ENCODE measurements around the gene GTF3C1.

GTF3C1 gene

DNA sequence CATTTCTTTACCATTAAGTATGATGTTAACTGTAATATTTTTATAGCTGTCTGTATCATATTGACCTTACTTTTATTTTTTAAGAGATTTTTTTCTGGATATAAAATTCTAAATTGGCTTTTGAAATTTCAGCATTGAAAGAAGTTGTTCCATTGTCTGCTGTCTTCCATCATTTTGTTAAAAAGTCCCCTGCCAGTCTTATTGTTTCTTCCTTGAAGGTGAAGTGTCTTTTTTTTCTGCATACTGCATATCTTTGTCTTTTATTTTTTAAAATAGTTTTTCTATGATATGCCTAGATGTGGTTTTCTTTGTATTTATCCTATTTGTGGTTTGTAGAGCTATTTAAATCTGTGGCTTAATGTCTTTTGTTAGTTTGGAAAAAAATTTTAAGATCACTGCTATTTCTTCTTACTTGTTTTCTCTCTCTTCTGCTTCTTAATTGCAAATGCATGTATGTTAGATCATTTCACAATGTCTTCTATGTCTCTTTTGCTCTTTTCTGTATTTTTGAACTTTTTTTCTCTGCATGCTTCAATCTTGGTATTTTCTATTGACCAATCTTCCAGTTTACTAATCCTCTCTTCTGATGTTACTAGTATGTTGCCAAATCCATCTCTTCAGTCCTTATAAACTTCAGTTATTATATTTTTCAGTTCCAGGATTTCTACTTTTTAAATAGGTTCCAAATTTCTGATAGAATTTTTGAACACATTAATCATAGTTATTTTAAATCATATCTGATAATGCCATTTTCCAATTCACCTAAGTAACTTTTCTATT, 127.6 kb downstream of the GTF3C1 start:
- no peak for FAIRE-seq

DNA sequence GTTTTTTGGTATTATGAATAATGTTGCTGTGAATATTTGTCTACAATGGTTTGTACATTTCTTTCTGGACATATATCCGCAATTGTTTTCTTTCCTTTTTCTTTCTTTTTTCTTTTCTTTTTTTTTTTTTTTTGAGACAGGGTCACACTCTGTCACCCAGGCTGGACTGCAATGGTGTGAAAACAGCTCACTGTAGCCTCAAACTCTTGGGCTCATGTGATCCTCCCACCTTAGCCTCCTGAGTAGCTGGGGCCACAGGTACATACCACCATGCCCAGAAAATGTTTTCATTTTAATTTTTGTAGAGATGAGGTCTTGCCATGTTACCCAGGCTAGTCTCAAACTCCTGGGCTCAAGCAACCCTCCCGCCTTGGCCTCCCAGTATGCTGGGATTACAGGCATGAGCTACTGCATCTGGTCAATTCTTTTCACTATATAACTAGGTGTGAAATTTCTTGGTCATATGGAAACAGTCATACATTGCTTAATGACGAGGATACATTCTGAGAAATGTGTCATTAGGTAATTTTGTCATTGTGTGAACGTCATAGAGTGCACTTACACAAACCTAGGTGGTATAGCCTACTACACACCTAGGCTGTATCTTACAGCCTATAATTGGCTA, 132.6 kb downstream of the GTF3C1 start:
- FAIRE-seq, result no peak

DNA sequence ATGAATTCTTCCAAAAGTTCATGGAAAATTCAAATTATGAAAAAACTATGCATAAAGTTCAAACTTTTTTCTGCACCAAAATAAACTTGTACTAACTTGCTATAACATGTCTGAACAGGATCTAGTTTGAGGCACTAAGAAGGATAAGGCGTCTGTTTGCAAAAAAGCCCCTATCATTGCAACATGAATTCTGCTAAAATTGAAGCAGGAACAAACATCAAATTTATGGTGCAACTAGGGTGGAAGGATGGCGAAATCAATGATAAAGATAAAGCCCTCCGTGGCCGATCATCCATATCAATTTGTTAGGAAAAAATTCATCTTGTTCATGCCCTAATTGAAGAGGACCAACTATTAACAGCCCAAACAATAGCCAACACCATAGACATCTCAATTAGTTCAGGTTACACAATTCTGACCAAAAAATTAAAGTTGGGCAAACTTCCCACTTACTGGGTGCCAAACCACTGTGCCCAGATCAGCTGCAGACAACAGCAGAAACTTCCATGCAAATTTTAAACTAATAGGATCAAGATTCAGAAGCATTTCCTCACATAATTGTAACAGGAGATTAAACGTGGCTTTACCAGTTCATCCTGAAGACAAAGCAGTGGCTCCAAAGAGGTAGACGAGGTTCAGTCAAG, 134.8 kb downstream of the GTF3C1 start:
- FAIRE-seq, result no peak

DNA sequence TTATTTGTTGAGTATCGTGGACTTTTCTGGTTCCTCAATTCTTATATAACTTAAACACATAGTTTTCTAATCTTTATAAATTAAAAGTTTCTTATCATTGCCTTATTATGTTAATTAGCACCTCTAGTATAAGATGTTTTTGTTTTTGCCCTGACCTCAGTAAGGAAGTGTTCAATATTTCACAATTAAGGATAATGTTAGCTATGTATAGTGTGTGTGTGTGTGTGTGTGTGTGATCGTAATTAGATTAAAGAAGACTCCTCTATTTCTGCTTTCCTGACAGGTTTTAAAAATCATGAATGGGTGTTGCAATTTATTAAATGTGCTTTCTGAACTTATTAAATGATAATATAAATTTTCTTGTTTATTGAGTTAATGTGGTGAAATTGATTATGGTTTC, 135.8 kb downstream of the GTF3C1 start:
- no peak for FAIRE-seq

DNA sequence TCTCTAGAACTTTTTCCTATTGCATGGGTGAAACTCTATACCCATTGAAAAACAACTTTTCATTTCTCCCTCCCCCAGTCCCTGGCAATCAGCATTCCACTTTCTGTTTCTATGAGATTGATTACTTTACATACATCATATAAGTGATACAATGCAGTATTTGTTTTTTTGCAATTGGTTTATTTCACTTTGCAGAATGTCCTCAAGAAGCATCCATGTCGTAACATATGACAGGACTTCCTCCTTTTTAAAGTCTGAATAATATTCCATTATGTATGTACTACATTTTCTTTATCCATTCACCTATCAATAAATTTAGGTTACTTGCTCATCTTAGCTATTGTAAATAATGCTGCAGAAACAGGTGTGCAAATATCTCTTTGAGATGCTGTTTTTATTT, 139.0 kb downstream of the GTF3C1 start:
- FAIRE-seq, result no peak

Data from G401.6 (cell line).